MM.1S (cell line): ENCODE data around the gene ZNF33A.

Experiments
- CTCF ChIP-seq: fragments of 300-600 bp; sonication (generic); IDR thresholded peaks from 2 replicates; pipeline ENCODE4 v1.5.1; 2016; ENCODE audit warnings: antibody characterized with exemption, low read length, mixed read lengths
- EZH2 ChIP-seq: fragments of 300-600 bp; sonication (generic); optimal IDR thresholded peaks from 2 replicates; pipeline ENCODE3; 2017; ENCODE audit warnings: low read depth, mild to moderate bottlenecking, antibody characterized with exemption, low read length, mixed read lengths

GRCh38 chr10:38094158-38094926, 83.9 kb downstream of the ZNF33A start, which contains the start of gene ZNF37A:
- TF ChIP-seq CTCF (no peak), EZH2 (no peak)
